GM21737 (cell line): ENCODE results near the gene GRM7.

Source experiments
- ATAC-seq: cut with Tn5 transposase; IDR thresholded peaks from one replicate; pipeline ENCODE4 v1.9.1; 2021; ENCODE audit warnings: mild to moderate bottlenecking, moderate library complexity; ENCODE audit not compliant: unreplicated experiment

Gene GRM7

DNA sequence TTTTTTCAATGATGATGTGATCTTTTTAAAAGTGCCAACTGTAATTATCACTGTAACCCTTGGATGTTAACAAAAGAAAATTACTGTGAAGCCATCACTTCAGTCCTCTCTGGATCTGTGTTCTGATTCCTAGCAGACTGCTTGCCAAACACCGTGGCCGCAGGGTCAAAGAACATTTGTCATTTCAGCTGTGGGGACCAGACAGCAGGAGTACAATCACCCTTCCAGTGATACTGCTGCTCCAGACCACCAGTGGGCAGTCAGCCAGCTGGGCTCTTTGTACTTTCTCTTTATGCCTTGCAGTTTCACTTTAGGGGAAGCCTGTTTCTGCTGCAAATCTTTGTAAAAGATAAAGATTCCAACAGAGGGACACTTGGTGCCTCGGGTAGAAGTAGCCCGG is 770.0 kb downstream of the GRM7 start:
- no peak for ATAC-seq

- ATAC-seq, result no peak
These were observed 771.4 kb downstream of the GRM7 start for GRCh38 chr3:7632305-7632704.

DNA sequence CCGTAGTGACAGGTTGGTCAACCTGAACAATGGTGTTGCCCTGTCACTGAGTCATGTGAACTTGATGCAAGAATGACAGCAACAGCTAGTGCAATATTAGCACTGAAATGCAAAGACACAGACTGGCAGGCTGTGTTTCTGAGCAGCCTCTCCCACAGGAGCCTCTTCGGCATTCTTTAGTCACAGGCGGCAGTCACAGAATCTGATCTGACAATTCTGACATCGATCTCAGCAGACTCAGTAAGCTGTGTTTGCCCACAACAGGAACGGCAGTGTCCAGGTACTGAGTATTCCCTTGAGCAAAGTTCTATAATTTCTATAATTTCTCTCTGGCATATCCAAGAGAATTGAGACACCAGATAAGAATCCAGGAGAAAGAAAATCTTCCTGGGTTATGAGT is 776.8 kb downstream of the GRM7 start:
- no peak for ATAC-seq

- ATAC-seq, result no peak
These were observed 777.2 kb downstream of the GRM7 start for GRCh38 chr3:7638103-7638502.

- ATAC-seq, result no peak
These were observed 779.9 kb downstream of the GRM7 start for GRCh38 chr3:7640787-7641186.

DNA sequence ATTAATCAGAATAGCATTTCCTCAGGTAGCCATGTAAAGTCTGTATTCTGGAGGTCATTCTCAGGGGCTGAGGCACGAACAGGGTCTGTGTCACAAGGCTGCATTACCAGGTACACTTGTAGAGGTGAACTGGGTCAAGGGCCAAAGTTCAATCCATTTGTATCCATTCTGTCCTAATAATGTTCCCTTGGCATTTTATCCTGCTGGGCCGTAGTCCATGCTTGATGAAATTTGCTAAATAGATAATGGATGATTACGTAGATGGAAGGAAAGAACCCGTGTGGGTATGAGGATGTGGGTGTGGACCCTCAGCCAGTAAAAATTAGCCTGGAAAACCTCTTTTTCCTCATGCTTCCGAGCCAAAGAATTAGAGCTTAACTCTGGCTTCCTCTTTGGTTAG is 785.9 kb downstream of the GRM7 start:
- no peak for ATAC-seq

GRCh38 chr3:7650466-7650865 is 789.6 kb downstream of the GRM7 start:
- no peak for ATAC-seq

- ATAC-seq, result no peak
These were observed 790.4 kb downstream of the GRM7 start for GRCh38 chr3:7651274-7651673.

DNA sequence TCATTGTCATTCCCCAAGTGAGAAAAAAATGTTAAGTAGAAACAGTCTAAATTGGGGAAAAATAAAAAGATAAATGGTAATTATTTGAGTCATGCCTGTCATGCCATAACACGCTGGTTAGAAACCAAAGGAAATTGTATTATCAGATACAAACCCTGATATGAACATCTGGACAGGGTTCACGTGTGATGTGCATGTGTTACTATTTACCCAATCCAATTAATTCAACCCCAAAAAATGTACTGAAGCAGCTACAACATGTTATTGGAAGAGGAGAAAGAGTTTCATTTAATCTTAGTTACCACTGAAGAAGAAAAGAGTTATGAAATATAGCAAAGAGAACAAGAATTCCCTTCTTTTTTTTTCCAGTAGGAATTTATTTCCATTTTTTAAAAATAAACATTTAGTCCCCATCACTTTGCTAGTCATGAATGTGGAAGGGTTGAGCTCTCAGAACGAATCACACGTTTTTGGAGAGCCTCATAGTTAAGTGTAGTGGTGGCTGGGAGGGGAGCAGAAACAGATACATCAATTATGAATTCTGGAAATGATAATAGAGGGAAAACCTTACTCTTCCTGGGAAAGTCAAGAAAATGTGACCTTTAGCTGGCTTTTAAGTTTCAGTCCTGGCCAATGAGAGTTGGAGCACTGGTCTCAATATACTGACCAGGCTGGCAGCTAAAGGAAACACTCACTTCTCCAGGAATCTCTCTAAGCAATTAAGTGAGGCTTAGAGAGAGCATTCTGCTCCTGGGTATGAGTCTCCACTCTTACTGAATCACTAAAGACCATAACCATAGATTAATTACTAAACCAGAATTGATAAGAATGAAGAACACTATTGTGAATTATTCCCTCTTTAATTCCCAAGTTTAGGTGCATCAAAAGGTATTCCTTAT is 796.5 kb downstream of the GRM7 start:
- no peak for ATAC-seq

DNA sequence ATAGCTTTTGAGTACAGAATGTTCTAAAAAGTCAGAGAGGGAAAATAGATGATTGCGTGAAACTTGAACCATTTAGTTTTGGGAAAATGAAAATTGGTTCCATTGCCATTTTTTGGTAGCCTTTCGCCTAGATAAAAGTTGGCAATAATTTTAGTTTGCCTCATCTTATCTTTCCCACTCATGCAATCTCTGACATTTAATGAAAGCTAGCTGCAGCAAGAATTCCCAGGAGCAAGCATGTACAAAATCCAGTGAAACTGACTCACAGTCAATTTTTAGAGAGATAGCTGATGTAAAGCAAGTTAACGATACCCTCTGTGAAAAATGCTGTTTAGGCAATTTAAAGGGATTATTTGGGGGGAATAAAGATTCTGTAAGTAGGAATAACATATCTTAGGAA is 797.4 kb downstream of the GRM7 start:
- no peak for ATAC-seq

DNA sequence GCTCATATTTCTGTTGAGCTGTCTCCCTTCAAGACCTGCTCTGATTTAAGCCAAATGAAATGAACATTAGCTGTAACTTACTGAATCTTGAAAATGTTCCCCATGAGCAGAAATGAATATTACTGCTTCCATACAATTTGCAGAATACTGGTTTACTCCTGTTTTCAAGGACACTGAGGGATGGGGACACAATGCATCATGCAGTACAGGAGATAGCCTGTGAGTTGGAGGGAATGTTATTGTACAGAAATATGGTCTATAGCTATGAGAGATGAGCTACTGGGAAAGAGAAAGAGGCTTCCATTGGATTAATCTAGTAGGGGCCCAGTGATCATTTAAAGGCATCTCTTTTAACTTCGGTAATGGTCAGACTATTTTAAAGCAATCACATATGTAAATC is 798.2 kb downstream of the GRM7 start:
- no peak for ATAC-seq

DNA sequence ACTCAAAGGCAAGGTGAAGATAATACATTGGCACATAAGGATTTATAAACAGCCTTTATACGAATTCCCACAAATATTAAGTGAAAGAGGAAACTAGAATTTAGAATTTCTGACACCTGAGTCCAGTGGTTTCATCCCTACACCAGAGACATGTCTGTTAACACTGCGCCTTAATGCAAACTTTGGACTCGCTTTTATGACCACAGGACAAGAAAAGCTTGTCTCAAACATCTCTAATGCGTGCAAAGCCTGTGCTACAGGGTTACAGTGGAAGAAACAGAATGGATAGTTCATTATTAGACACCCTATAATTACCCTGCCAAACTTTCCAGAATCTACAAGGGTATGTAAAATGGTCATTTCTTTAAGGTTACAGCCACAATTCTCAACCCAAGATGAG is 802.9 kb downstream of the GRM7 start:
- ATAC-seq, result no peak

DNA sequence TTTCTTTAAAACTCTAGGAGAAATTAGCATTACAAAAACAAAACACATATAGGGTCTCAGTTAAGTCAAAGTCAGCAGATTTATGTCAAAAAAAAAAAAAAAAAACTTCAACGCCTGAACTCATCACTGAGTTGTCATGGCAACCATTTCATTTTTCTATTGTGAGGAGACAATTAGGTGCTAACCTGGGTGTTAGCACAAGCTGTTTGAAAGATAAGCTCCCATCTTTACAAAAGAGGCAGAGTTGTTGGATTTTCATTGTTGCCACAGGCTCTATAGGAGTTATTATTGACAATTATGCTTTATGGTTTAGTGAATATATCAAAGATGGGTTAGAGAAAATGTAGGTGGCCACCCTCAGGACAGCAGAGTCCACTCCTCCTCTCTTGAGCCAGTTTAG is 806.9 kb downstream of the GRM7 start:
- ATAC-seq, result no peak

- ATAC-seq, result no peak
These were observed 808.7 kb downstream of the GRM7 start for GRCh38 chr3:7669641-7670040.

DNA sequence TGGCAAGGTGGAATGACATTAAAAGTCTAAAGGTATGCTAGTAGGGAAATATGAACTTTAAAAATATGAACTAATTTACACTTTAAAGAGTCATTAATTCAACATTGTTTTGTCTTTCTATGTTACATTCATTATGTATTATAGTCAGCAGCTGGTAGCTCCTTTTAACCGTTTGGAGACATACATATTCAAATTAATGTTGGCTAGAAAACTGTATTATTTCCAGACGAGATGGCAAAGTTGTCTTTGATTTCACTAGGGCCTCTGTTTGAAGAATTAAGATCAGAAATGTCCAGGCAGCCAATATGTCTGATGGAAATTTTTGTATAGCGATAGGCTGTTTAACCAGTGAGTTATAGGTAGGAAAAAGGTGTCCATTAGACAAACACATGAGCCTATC is 817.6 kb downstream of the GRM7 start:
- no peak for ATAC-seq

DNA sequence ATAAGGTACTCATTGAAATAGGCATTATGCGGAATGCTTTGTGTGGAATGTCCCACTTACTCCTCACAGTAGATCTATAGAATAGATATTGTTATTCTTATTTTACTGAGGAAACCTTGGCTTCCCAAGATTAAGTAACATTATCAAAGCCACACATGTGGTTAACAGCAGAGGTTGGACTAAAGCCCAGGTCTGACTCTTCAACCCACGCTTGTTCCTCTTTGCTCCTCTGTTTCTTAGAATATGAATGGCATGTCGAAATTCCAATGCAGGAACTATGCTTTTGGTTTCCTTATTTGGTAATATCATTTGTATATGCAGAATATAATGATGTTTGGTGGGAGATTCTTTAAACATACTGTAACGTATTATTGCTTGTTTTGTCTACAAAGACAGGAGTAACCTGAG is 821.9 kb downstream of the GRM7 start:
- ATAC-seq, result no peak

DNA sequence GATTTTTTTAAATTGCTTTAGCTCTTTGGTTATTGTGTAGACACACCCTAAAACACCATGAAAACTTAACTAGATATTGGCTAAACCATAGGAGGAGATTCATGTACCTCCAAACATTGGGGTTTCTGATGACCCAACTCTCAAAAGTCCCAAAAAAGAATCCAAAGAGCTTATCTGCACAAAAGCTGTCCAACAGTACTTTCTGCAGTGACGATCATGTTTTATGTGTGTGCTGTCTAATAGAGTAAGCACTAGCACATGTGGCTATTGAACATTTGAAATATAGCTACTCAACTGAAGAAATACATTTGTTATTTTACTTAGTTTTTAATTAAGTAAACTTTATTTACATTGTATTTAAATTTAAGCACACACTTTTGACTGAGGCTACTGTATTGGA is 822.5 kb downstream of the GRM7 start:
- ATAC-seq, result no peak

DNA sequence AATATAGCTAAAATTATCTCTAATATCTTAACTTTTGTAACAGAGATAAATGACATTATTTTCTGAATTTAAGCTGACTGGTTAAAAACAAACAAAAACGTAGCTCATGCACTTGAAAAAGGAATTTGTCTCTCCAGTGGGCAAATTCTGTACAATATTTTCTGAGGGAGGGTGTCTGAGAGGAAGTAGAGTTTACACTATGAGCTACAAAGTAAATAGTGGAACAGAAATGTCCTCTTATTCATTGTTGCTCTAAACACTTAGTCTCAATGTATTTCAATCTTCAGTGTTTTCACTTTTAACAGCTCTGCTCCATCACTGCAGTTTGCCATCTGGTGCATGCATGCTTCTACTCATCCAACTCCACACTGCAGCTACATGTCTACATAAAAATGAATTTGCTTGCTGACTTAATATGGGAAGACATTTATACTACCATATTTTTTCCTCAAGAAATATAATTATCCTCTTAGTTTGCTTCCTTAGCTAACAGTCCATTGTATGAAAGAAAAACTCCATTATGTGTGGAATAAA is 823.3 kb downstream of the GRM7 start:
- ATAC-seq, result no peak

GRCh38 chr3:7687428-7688147 is 826.7 kb downstream of the GRM7 start:
- no peak for ATAC-seq

- ATAC-seq, result no peak
These were observed 832.0 kb downstream of the GRM7 start for GRCh38 chr3:7692866-7693265.

- no peak for ATAC-seq
These were observed 833.1 kb downstream of the GRM7 start for GRCh38 chr3:7693976-7694375.

GRCh38 chr3:7695049-7695448 is 834.1 kb downstream of the GRM7 start:
- ATAC-seq, result no peak
